ENCODE data around the gene RAI14.

DNA sequence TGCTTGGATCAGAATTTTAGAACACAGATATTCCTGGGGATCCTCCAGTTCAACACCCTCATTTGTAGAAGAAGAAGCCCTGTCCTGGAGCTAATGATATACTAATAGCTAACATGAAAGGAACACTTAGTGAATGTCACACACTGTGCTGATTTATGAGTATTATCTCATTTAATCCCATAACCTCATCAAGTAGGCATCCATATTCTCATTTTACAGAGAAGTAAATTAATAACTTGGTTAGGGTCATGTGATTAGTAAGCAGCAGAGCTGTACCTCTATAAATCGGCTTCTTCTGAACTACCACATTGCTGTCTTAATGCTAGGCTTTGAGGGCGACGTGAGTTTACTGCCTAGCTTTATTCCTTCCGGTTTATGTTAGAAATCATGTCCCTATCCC is 188.9 kb downstream of the RAI14 start:
- no peak for TF ChIP-seq EZH2phosphoT487 (IDR thresholded peaks at IDR 0.05; ENCODE audit: low read depth, severe bottlenecking, unreplicated experiment)
- TF ChIP-seq, protein P1, sequence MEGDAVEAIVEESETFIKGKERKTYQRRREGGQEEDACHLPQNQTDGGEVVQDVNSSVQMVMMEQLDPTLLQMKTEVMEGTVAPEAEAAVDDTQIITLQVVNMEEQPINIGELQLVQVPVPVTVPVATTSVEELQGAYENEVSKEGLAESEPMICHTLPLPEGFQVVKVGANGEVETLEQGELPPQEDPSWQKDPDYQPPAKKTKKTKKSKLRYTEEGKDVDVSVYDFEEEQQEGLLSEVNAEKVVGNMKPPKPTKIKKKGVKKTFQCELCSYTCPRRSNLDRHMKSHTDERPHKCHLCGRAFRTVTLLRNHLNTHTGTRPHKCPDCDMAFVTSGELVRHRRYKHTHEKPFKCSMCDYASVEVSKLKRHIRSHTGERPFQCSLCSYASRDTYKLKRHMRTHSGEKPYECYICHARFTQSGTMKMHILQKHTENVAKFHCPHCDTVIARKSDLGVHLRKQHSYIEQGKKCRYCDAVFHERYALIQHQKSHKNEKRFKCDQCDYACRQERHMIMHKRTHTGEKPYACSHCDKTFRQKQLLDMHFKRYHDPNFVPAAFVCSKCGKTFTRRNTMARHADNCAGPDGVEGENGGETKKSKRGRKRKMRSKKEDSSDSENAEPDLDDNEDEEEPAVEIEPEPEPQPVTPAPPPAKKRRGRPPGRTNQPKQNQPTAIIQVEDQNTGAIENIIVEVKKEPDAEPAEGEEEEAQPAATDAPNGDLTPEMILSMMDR (IDR thresholded peaks at IDR 0.05; ENCODE audit: poor library complexity), result no peak
